ENCODE data around the gene ZBTB43.

The ZBTB43 gene

GRCh38 chr9:126861707-126862103, 56.9 kb downstream of the ZBTB43 start:
- peak; percentile 89 for DNase-seq (ENCODE audit: low read depth)
- peaks cover 12% of the 10 kb centered on the region for H3K27me3 ChIP-seq (replicated peaks; ENCODE audit: control insufficient read depth, insufficient read depth, low read length)
- peaks cover 22% of the 10 kb centered on the region for H3K36me3 ChIP-seq (ENCODE audit: control insufficient read depth, insufficient read depth, low read length, severe bottlenecking)
- H3K9me3 ChIP-seq (ENCODE audit: control insufficient read depth, low read length): no peaks in the 10 kb centered on the region
- peak overlapping the region; percentile 95 for H3K4me3 ChIP-seq (ENCODE audit: low read length)
- peaks cover 25% of the 10 kb centered on the region for H3K4me1 ChIP-seq (ENCODE audit: control insufficient read depth, insufficient read depth, low read length)
- peak overlapping the region; percentile 90 for H3K9ac ChIP-seq (ENCODE audit: low read length)

DNA sequence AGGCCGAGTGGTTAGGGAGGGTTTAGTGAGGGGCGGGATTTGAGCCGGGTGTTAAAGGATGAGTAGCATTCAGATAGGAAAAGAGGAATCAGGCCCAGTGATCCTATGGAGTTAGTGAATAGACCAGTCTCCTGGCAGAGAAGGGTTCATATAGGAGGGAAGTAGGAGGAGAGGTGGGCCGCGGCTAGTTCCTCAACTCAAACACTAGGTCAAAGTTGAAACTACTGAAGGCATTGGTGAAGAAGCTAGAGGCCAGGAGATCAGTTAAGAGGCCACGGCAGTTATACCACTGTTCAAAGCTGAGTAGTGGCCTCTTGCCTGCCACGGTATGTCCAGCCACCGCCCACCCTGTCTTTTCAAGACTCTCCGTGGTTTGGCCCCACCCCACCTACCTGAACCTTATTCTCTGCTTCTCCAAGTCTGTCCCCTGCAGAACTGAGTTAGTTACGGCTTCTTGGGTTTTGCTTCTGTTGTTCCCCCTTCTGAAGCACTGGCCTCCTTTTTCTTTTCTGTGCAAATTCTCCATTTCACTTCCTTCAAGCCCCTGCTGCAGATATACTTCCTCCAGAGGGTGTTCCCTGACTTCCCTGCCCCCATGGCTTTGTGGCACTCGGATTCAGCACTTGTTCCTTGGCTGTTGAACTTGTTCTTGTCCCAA, 57.4 kb downstream of the ZBTB43 start:
- peak overlapping the region; percentile 95 for H3K4me3 ChIP-seq (ENCODE audit: low read length)
- no peaks in the 10 kb centered on the region for H3K9me3 ChIP-seq (ENCODE audit: control insufficient read depth, low read length)
- H3K27me3 ChIP-seq (replicated peaks; ENCODE audit: control insufficient read depth, insufficient read depth, low read length): peaks cover 7% of the 10 kb centered on the region
- H3K4me1 ChIP-seq (ENCODE audit: control insufficient read depth, insufficient read depth, low read length): peaks cover 25% of the 10 kb centered on the region
- peak overlapping the region; percentile 90 for H3K9ac ChIP-seq (ENCODE audit: low read length)
- peak; percentile 17 for DNase-seq (ENCODE audit: low read depth)
- H3K36me3 ChIP-seq (ENCODE audit: control insufficient read depth, insufficient read depth, low read length, severe bottlenecking): peaks cover 27% of the 10 kb centered on the region

- Histone ChIP-seq H3K9ac (ENCODE audit: low read length) (no peak overlapping the region), H3K4me3 (ENCODE audit: low read length) (no peak overlapping the region), H3K4me1 (ENCODE audit: control insufficient read depth, insufficient read depth, low read length) (peaks cover 25% of the 10 kb centered on the region), H3K36me3 (ENCODE audit: control insufficient read depth, insufficient read depth, low read length, severe bottlenecking) (peaks cover 28% of the 10 kb centered on the region), H3K27me3 (replicated peaks; ENCODE audit: control insufficient read depth, insufficient read depth, low read length) (no peaks in the 10 kb centered on the region), H3K9me3 (ENCODE audit: control insufficient read depth, low read length) (no peaks in the 10 kb centered on the region)
- DNase-seq (ENCODE audit: low read depth): no peak
Observed at GRCh38 chr9:126864771-126865170, 59.9 kb downstream of the ZBTB43 start.

DNA sequence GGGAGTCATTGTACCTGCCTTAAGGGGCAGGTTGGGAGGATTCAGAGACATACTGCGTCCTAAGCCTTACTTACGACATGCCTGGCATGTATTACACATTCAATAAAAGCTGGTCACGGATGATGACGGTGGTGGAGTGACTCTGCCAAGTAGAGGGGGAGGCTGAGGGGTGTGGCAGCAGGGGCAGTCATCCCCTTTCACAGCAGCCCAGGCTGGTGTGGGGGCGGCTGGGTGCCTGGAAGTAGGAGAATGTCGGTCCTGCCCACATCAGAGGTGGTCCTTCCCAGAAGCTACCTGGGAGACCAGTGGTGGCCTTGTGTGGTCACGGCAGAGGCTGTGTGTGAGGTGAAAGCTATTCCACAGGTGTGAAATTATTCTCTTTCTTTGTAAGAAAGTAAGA, 64.5 kb downstream of the ZBTB43 start:
- Histone ChIP-seq H3K4me3 (ENCODE audit: low read length) (no peak overlapping the region), H3K9ac (ENCODE audit: low read length) (no peak overlapping the region), H3K4me1 (ENCODE audit: control insufficient read depth, insufficient read depth, low read length) (no peaks in the 10 kb centered on the region), H3K9me3 (ENCODE audit: control insufficient read depth, low read length) (no peaks in the 10 kb centered on the region), H3K27me3 (replicated peaks; ENCODE audit: control insufficient read depth, insufficient read depth, low read length) (no peaks in the 10 kb centered on the region), H3K36me3 (ENCODE audit: control insufficient read depth, insufficient read depth, low read length, severe bottlenecking) (peaks cover 23% of the 10 kb centered on the region)
- no peak for DNase-seq (ENCODE audit: low read depth)

- H3K9me3 ChIP-seq (ENCODE audit: control insufficient read depth, low read length): no peaks in the 10 kb centered on the region
- H3K4me3 ChIP-seq (ENCODE audit: low read length): no peak overlapping the region
- no peaks in the 10 kb centered on the region for H3K4me1 ChIP-seq (ENCODE audit: control insufficient read depth, insufficient read depth, low read length)
- H3K27me3 ChIP-seq (replicated peaks; ENCODE audit: control insufficient read depth, insufficient read depth, low read length): no peaks in the 10 kb centered on the region
- H3K36me3 ChIP-seq (ENCODE audit: control insufficient read depth, insufficient read depth, low read length, severe bottlenecking): no peaks in the 10 kb centered on the region
- H3K9ac ChIP-seq (ENCODE audit: low read length): no peak overlapping the region
- no peak for DNase-seq (ENCODE audit: low read depth)
Observed at GRCh38 chr9:126872516-126872915, 67.7 kb downstream of the ZBTB43 start.

DNA sequence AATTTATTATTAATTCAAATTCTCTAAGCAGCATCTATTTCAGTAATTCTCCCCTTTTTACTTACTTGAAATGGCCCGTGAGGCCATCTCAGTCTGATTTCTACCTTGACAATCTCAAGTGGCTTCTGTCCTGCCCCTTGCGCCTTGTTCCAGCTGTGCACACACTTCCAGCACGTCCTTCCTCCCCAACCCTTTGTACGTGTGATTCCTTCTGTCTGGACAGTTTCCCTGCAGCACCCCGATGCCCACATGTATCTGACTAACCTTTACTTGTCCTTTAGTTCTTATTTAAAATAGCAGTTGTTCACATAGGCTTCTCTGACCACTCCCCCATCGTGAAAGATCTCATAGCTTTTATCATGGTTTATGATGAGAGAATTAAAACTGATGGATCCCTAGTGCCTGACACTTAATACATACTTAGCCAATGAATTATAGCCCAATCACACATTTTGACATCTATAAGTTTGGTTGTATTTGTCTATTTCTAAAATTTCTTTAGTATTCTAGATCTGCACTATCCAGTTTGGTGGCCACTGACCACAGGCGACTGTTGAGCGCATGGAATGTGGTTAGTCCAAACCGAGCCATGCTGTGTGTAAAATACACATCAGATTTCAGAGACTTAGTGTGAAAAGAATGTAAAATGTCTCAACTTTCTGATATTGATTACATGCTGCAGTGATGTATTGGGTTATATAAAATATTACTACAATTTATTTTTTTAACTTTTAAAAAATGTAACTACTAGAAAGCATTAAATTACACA, 69.9 kb downstream of the ZBTB43 start:
- H3K9me3 ChIP-seq (ENCODE audit: control insufficient read depth, low read length): no peaks in the 10 kb centered on the region
- H3K36me3 ChIP-seq (ENCODE audit: control insufficient read depth, insufficient read depth, low read length, severe bottlenecking): peaks cover 15% of the 10 kb centered on the region
- H3K27me3 ChIP-seq (replicated peaks; ENCODE audit: control insufficient read depth, insufficient read depth, low read length): no peaks in the 10 kb centered on the region
- no peak overlapping the region for H3K4me3 ChIP-seq (ENCODE audit: low read length)
- no peaks in the 10 kb centered on the region for H3K4me1 ChIP-seq (ENCODE audit: control insufficient read depth, insufficient read depth, low read length)
- DNase-seq (ENCODE audit: low read depth): no peak
- H3K9ac ChIP-seq (ENCODE audit: low read length): no peak overlapping the region

DNA sequence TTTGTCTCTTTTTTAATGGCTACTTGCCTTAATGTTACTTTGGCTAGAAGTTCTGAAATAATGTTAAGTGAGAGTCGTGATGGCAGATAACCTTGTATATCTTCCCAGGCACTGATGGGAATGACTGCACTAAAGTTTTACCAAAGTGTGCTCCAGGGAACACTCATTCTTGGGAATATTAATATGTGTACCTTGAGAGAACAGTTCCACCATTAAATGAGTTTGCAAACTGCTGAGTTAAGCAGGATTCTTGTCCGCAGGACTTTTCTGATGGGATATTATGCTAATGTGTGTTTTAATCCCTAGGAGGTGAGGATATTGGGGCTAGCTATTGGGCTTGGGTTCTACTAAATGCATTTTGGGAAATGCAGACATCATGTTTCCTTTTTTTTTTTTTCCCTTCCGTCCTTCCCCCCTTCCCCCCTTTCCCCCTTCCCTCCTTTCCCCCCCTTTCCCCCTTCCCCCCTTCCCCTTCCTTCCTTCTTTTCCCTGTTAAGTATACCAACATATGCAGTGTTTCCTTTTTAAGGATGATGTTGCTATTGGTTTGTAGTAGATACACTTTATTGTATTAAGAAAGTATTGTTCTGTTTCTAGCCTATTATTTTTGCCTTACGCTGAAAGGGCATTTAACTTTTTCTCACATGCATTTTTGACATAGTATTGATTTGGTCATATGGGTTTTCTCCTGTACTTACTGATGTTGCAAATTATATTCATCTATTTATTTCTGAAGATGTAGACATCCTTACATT, 71.1 kb downstream of the ZBTB43 start:
- H3K36me3 ChIP-seq (ENCODE audit: control insufficient read depth, insufficient read depth, low read length, severe bottlenecking): peaks cover 27% of the 10 kb centered on the region
- no peaks in the 10 kb centered on the region for H3K9me3 ChIP-seq (ENCODE audit: control insufficient read depth, low read length)
- no peaks in the 10 kb centered on the region for H3K27me3 ChIP-seq (replicated peaks; ENCODE audit: control insufficient read depth, insufficient read depth, low read length)
- no peak overlapping the region for H3K4me3 ChIP-seq (ENCODE audit: low read length)
- no peak overlapping the region for H3K9ac ChIP-seq (ENCODE audit: low read length)
- no peak for DNase-seq (ENCODE audit: low read depth)
- H3K4me1 ChIP-seq (ENCODE audit: control insufficient read depth, insufficient read depth, low read length): no peaks in the 10 kb centered on the region

DNA sequence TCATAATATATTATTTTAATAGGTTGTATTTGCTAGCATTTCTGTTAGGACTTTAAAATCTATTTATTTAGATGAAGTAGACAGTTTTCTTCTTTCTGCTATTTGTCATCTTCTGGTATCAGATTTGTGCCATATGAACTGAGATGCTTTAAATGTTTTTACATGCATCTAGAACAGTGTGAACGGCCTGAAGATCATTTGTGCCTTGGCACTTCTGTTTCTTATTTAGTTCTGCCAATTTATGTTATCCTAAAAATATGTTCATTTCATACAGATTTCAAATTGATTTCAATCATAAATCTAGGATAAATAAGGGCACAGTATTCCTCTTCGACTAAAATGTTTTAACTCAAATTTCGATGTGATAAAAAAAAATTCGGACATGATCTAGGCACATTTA, 71.7 kb downstream of the ZBTB43 start:
- Histone ChIP-seq H3K27me3 (replicated peaks; ENCODE audit: control insufficient read depth, insufficient read depth, low read length) (no peaks in the 10 kb centered on the region), H3K4me3 (ENCODE audit: low read length) (no peak overlapping the region), H3K9ac (ENCODE audit: low read length) (no peak overlapping the region), H3K4me1 (ENCODE audit: control insufficient read depth, insufficient read depth, low read length) (no peaks in the 10 kb centered on the region), H3K36me3 (ENCODE audit: control insufficient read depth, insufficient read depth, low read length, severe bottlenecking) (peaks cover 28% of the 10 kb centered on the region), H3K9me3 (ENCODE audit: control insufficient read depth, low read length) (no peaks in the 10 kb centered on the region)
- no peak for DNase-seq (ENCODE audit: low read depth)

GRCh38 chr9:126877418-126877817, 72.6 kb downstream of the ZBTB43 start:
- Histone ChIP-seq H3K9me3 (ENCODE audit: control insufficient read depth, low read length) (no peaks in the 10 kb centered on the region), H3K27me3 (replicated peaks; ENCODE audit: control insufficient read depth, insufficient read depth, low read length) (no peaks in the 10 kb centered on the region), H3K4me3 (ENCODE audit: low read length) (no peak overlapping the region), H3K36me3 (ENCODE audit: control insufficient read depth, insufficient read depth, low read length, severe bottlenecking) (peaks cover 30% of the 10 kb centered on the region), H3K4me1 (ENCODE audit: control insufficient read depth, insufficient read depth, low read length) (no peaks in the 10 kb centered on the region), H3K9ac (ENCODE audit: low read length) (no peak overlapping the region)
- no peak for DNase-seq (ENCODE audit: low read depth)

- Histone ChIP-seq H3K9ac (ENCODE audit: low read length) (no peak overlapping the region), H3K36me3 (ENCODE audit: control insufficient read depth, insufficient read depth, low read length, severe bottlenecking) (peaks cover 39% of the 10 kb centered on the region), H3K4me3 (ENCODE audit: low read length) (no peak overlapping the region), H3K4me1 (ENCODE audit: control insufficient read depth, insufficient read depth, low read length) (no peaks in the 10 kb centered on the region), H3K27me3 (replicated peaks; ENCODE audit: control insufficient read depth, insufficient read depth, low read length) (no peaks in the 10 kb centered on the region), H3K9me3 (ENCODE audit: control insufficient read depth, low read length) (no peaks in the 10 kb centered on the region)
- no peak for DNase-seq (ENCODE audit: low read depth)
Observed at GRCh38 chr9:126879288-126879687, 74.4 kb downstream of the ZBTB43 start.

DNA sequence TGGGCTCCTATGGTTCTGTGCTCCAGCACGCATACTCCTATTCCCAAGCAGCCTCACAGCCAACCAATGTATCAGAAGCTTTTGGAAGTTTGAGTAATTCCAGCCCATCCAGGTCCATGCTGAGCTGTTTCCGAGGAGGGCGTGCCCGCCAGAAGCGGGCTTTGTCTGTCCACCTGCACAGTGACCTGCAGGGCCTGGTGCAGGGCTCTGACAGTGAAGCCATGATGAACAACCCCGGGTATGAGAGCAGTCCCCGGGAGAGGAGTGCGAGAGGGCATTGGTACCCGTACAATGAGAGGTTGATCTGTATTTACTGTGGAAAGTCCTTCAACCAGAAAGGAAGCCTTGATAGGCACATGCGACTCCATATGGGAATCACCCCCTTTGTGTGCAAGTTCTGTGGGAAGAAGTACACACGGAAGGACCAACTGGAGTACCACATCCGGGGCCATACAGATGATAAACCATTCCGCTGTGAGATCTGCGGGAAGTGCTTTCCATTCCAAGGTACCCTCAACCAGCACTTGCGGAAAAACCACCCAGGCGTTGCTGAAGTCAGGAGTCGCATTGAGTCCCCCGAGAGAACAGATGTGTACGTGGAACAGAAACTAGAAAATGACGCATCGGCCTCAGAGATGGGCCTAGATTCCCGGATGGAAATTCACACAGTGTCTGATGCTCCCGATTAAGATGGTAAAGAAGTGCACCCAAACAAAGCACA, 75.5 kb downstream of the ZBTB43 start:
- Histone ChIP-seq H3K36me3 (ENCODE audit: control insufficient read depth, insufficient read depth, low read length, severe bottlenecking) (peaks cover 39% of the 10 kb centered on the region), H3K27me3 (replicated peaks; ENCODE audit: control insufficient read depth, insufficient read depth, low read length) (no peaks in the 10 kb centered on the region), H3K4me1 (ENCODE audit: control insufficient read depth, insufficient read depth, low read length) (peaks cover 5% of the 10 kb centered on the region), H3K9ac (ENCODE audit: low read length) (no peak overlapping the region), H3K9me3 (ENCODE audit: control insufficient read depth, low read length) (no peaks in the 10 kb centered on the region), H3K4me3 (ENCODE audit: low read length) (no peak overlapping the region)
- DNase-seq (ENCODE audit: low read depth): no peak
